H9 (cell line): ENCODE results near the gene MTCL1. TPM values are rescaled to one million over a fixed set of nuclear protein-coding genes. Genes with fewer than 3 reads are reported as not detected.
A peak's percentile ranks its signal among the peaks of the same experiment; 100 is the strongest.

Source experiments
- DNase-seq: peaks from one replicate; pipeline ENCODE4 v3.0.0-alpha.2; 2017
- H2AFZ ChIP-seq: one replicate; pipeline ENCODE4 v1.6.1; 2013; ENCODE audit warnings: mild to moderate bottlenecking, low read length, control low read depth, moderate library complexity
- H2AK5ac ChIP-seq: 2 replicates; pipeline ENCODE4 v1.6.1; 2013; ENCODE audit warnings: low read length, control low read depth, mixed read lengths; ENCODE audit not compliant: insufficient read length
- H2BK120ac ChIP-seq: one replicate; pipeline ENCODE4 v1.6.1; 2013; ENCODE audit warnings: low read depth, mild to moderate bottlenecking, low read length, control low read depth, inconsistent platforms; ENCODE audit not compliant: poor library complexity, severe bottlenecking
- H2BK12ac ChIP-seq: 2 replicates; pipeline ENCODE4 v1.6.1; 2013; ENCODE audit warnings: low read length, control low read depth, mixed read lengths, low read depth; ENCODE audit not compliant: insufficient read length
- H2BK15ac ChIP-seq: 2 replicates; pipeline ENCODE4 v1.6.1; 2013; ENCODE audit warnings: low read depth, low read length, control low read depth
- H2BK20ac ChIP-seq: one replicate; pipeline ENCODE4 v1.6.1; 2013; ENCODE audit warnings: low read depth, mild to moderate bottlenecking, low read length, control low read depth, inconsistent platforms; ENCODE audit not compliant: poor library complexity, severe bottlenecking
- H2BK5ac ChIP-seq: 2 replicates; pipeline ENCODE4 v1.6.1; 2013; ENCODE audit warnings: low read length, control low read depth, mixed read lengths; ENCODE audit not compliant: insufficient read length
- H3K14ac ChIP-seq: 2 replicates; pipeline ENCODE4 v1.6.1; 2013; ENCODE audit warnings: low read length, control low read depth; ENCODE audit not compliant: insufficient read depth
- H3K18ac ChIP-seq: 2 replicates; pipeline ENCODE4 v1.6.1; 2013; ENCODE audit warnings: low read depth, mild to moderate bottlenecking, mixed read lengths, low read length, control low read depth; ENCODE audit not compliant: insufficient read length
- H3K23ac ChIP-seq: 2 replicates; pipeline ENCODE4 v1.6.1; 2013; ENCODE audit warnings: low read length, control low read depth, mixed read lengths, low read depth; ENCODE audit not compliant: insufficient read length
- H3K23me2 ChIP-seq: 2 replicates; pipeline ENCODE4 v1.6.1; 2013; ENCODE audit warnings: low read depth, mild to moderate bottlenecking, mixed read lengths, low read length, control low read depth; ENCODE audit not compliant: insufficient read length, poor library complexity, severe bottlenecking
- H3K27ac ChIP-seq: 2 replicates; pipeline ENCODE4 v1.5.1; 2013; ENCODE audit warnings: low read length, control low read depth, mixed read lengths, low read depth; ENCODE audit not compliant: insufficient read length
- H3K27me3 ChIP-seq: 2 replicates; pipeline ENCODE4 v1.6.1; 2013; ENCODE audit warnings: low read length, control low read depth, inconsistent platforms; ENCODE audit not compliant: insufficient read depth
- H3K4ac ChIP-seq: 2 replicates; pipeline ENCODE4 v1.6.1; 2013; ENCODE audit warnings: low read depth, mild to moderate bottlenecking, control low read depth, inconsistent platforms, low read length, moderate library complexity
- H3K4me1 ChIP-seq: 2 replicates; pipeline ENCODE4 v1.6.1; 2013; ENCODE audit warnings: low read length, control low read depth, inconsistent platforms; ENCODE audit not compliant: insufficient read depth
- H3K4me2 ChIP-seq: 2 replicates; pipeline ENCODE4 v1.6.1; 2013; ENCODE audit warnings: low read length, control low read depth, mixed read lengths; ENCODE audit not compliant: insufficient read length, insufficient read depth
- H3K56ac ChIP-seq: 2 replicates; pipeline ENCODE4 v1.6.1; 2013; ENCODE audit warnings: low read depth, mild to moderate bottlenecking, mixed read lengths, low read length, control low read depth; ENCODE audit not compliant: insufficient read length
- H3K79me1 ChIP-seq: 2 replicates; pipeline ENCODE4 v1.6.1; 2013; ENCODE audit warnings: low read depth, mild to moderate bottlenecking, moderate library complexity, low read length, control low read depth, inconsistent platforms; ENCODE audit not compliant: insufficient read depth, poor library complexity, severe bottlenecking
- H3K79me2 ChIP-seq: 2 replicates; pipeline ENCODE4 v1.6.1; 2013; ENCODE audit warnings: low read length, control low read depth, inconsistent platforms; ENCODE audit not compliant: insufficient read depth
- H3K9ac ChIP-seq: 2 replicates; pipeline ENCODE4 v1.6.1; 2013; ENCODE audit warnings: low read length, control low read depth, mixed read lengths; ENCODE audit not compliant: insufficient read length; ENCODE audit errors: extremely low read depth
- H3K9me3 ChIP-seq: one replicate; pipeline ENCODE4 v1.6.1; 2013; ENCODE audit warnings: low read depth, low read length, inconsistent platforms; ENCODE audit not compliant: control insufficient read depth
- H3T11ph ChIP-seq: one replicate; pipeline ENCODE4 v1.6.1; 2013; ENCODE audit warnings: mild to moderate bottlenecking, low read length, control low read depth, inconsistent platforms
- H4K20me1 ChIP-seq: one replicate; pipeline ENCODE4 v1.6.1; 2013; ENCODE audit not compliant: control insufficient read depth, insufficient read length, insufficient read depth
- H4K5ac ChIP-seq: 2 replicates; pipeline ENCODE4 v1.6.1; 2013; ENCODE audit warnings: low read depth, mild to moderate bottlenecking, mixed read lengths, low read length, control low read depth; ENCODE audit not compliant: insufficient read length
- H4K8ac ChIP-seq: replicated peaks from 2 replicates; pipeline ENCODE4 v1.6.1; 2013; ENCODE audit warnings: low read length, control low read depth, mixed read lengths, low read depth; ENCODE audit not compliant: insufficient read length
- H4K91ac ChIP-seq: 2 replicates; pipeline ENCODE4 v1.6.1; 2013; ENCODE audit warnings: low read depth, mild to moderate bottlenecking, moderate library complexity, mixed read lengths, low read length, control low read depth; ENCODE audit not compliant: insufficient read length
- H3K27ac Mint-ChIP-seq, 3 experiments: 2 replicates in 2 of 3; 3 replicates in 1 of 3; pipeline ENCODE4 v1.8.0; 2020 to 2021; ENCODE audit warnings: mixed read lengths in 3 of 3, mild to moderate bottlenecking in 1 of 3, moderate library complexity in 1 of 3
- H3K27me3 Mint-ChIP-seq: 2 replicates; pipeline ENCODE4 v1.8.0; 2021; ENCODE audit warnings: low read depth, mild to moderate bottlenecking, moderate library complexity, mixed read lengths
- H3K36me3 Mint-ChIP-seq, 3 experiments: 2 replicates in 2 of 3; 3 replicates in 1 of 3; pipeline ENCODE4 v1.8.0; 2020 to 2021; ENCODE audit warnings: low read depth in 3 of 3, mixed read lengths in 3 of 3; ENCODE audit not compliant: insufficient read depth in 1 of 3
- H3K4me1 Mint-ChIP-seq, 2 experiments: 2 replicates each; pipeline ENCODE4 v1.8.0; 2020; ENCODE audit warnings: mixed read lengths in 2 of 2
- H3K4me3 Mint-ChIP-seq, 2 experiments: 2 replicates in 1 of 2; 3 replicates in 1 of 2; pipeline ENCODE4 v1.8.0; 2020 to 2021; ENCODE audit warnings: mild to moderate bottlenecking in 2 of 2, mixed read lengths in 2 of 2, moderate library complexity in 1 of 2
- H3K9me3 Mint-ChIP-seq, 2 experiments: 2 replicates in 1 of 2; 3 replicates in 1 of 2; pipeline ENCODE4 v1.8.0; 2020; ENCODE audit warnings: mild to moderate bottlenecking in 2 of 2, mixed read lengths in 2 of 2, moderate library complexity in 1 of 2
- CTCF ChIP-seq: fragments of 200-600 bp; sonication (generic); conservative IDR thresholded peaks from 3 replicates; pipeline ENCODE4 v1.8.0; 2021; ENCODE audit warnings: antibody characterized with exemption, mild to moderate bottlenecking
- WGBS: extraction: QIAGEN DNeasy Blood & Tissue Kit; methylation state at CpG from one replicate; pipeline ENCODE4 v1.1.7; 2013; ENCODE audit warnings: missing lambda C conversion rate, low lambda C conversion rate, mixed read lengths; ENCODE audit not compliant: insufficient read length; ENCODE audit errors: extremely low coverage; 5-methylcytosine and 5-hydroxymethylcytosine counted together
- total RNA-seq: library from RNA; stranded (reverse); gene quantifications from 2 replicates; pipeline ENCODE4 v1.2.1, GENCODE V29; 2021

Gene MTCL1
- total RNA-seq, 1 experiment from 2014 or later, result 50.7 TPM

GRCh38 chr18:8844721-8845148, 139.4 kb downstream of the MTCL1 start:
- no peak overlapping the region for H3K23ac ChIP-seq
- no peak overlapping the region for H2BK15ac ChIP-seq
- DNase-seq, result no peak
- H3K4me1 Mint-ChIP-seq, result peaks cover 7 to 9% of the 10 kb centered on the region in 2 experiments; a peak in 3 of 4 replicates
- H3K4ac ChIP-seq, result no peak overlapping the region
- no peak overlapping the region for H2AFZ ChIP-seq
- no peaks in the 10 kb centered on the region for H3K79me1 ChIP-seq
- no peak for TF ChIP-seq CTCF
- no peaks in the 10 kb centered on the region for H3K4me1 ChIP-seq
- no peak overlapping the region for H2BK12ac ChIP-seq
- H3K23me2 ChIP-seq, result no peaks in the 10 kb centered on the region
- no peaks in the 10 kb centered on the region for H4K20me1 ChIP-seq
- no peak overlapping the region for H2BK5ac ChIP-seq
- no peak overlapping the region for H3K56ac ChIP-seq
- no peak overlapping the region for H4K91ac ChIP-seq
- no peak overlapping the region for H3K4me2 ChIP-seq
- no peak overlapping the region for H2AK5ac ChIP-seq
- no CpG with 5 or more reads among the region's 16 CpGs for WGBS
- H3T11ph ChIP-seq, result no peak overlapping the region
- no peaks in the 10 kb centered on the region; the same call in 1 of the 2 replicates for H3K27me3 Mint-ChIP-seq
- no peak overlapping the region for H3K9ac ChIP-seq
- no peak overlapping the region for H4K5ac ChIP-seq
- no peaks in the 10 kb centered on the region for H3K9me3 Mint-ChIP-seq
- no peak overlapping the region for H3K27ac ChIP-seq
- peak overlapping the region; percentile 25 for H3K18ac ChIP-seq
- H3K27me3 ChIP-seq, result no peaks in the 10 kb centered on the region
- no peak overlapping the region for H4K8ac ChIP-seq
- H3K9me3 ChIP-seq, result no peaks in the 10 kb centered on the region
- H3K27ac Mint-ChIP-seq, result no peak overlapping the region
- no peak overlapping the region for H2BK20ac ChIP-seq
- no peaks in the 10 kb centered on the region for H3K79me2 ChIP-seq
- H3K4me3 Mint-ChIP-seq, result no peak overlapping the region
- no peak overlapping the region for H3K14ac ChIP-seq
- H2BK120ac ChIP-seq, result no peak overlapping the region
- no peaks in the 10 kb centered on the region for H3K36me3 Mint-ChIP-seq
